Neural crest cell (in vitro differentiated cells): ENCODE data around the gene PGAM5. TPM values are rescaled to one million over a fixed set of nuclear protein-coding genes. Genes with fewer than 3 reads are reported as not detected.
"Not testable (repeated sequence)": the region's sequence is repeated elsewhere in the genome, so short reads cannot be mapped to it uniquely, and the experiment has no call there.

Experiments used
- DNase-seq: peaks from one replicate; pipeline ENCODE4 v3.0.0; 2021; ENCODE audit warnings: low read depth, mixed read lengths, low spot score
- H3K27ac Mint-ChIP-seq: one replicate; pipeline ENCODE4 v1.8.0; 2021; ENCODE audit warnings: mild to moderate bottlenecking, mixed read lengths; ENCODE audit not compliant: unreplicated experiment
- H3K27me3 Mint-ChIP-seq: 2 replicates; pipeline ENCODE4 v1.8.0; 2021; ENCODE audit warnings: low read depth, mild to moderate bottlenecking, mixed read lengths
- H3K36me3 Mint-ChIP-seq: 2 replicates; pipeline ENCODE4 v1.8.0; 2021; ENCODE audit warnings: low read depth, mild to moderate bottlenecking, mixed read lengths
- H3K4me1 Mint-ChIP-seq: 2 replicates; pipeline ENCODE4 v1.8.0; 2021; ENCODE audit warnings: mixed read lengths
- H3K4me3 Mint-ChIP-seq: one replicate; pipeline ENCODE4 v1.8.0; 2021; ENCODE audit warnings: mild to moderate bottlenecking, mixed read lengths
- H3K9me3 Mint-ChIP-seq: 2 replicates; pipeline ENCODE4 v1.8.0; 2021; ENCODE audit warnings: mixed read lengths
- total RNA-seq: library from RNA; stranded (reverse); gene quantifications from 2 replicates; pipeline ENCODE4 v1.2.1, GENCODE V29; 2021
- TF ChIP-seq, protein P1 (sequence below): fragments of 200-600 bp; sonication (generic); conservative IDR thresholded peaks from 2 replicates; pipeline ENCODE4 v1.5.0; 2021; ENCODE audit warnings: antibody characterized with exemption, mild to moderate bottlenecking

The PGAM5 gene
- total RNA-seq, 1 donor from 2014 or later = 61.5 TPM

DNA sequence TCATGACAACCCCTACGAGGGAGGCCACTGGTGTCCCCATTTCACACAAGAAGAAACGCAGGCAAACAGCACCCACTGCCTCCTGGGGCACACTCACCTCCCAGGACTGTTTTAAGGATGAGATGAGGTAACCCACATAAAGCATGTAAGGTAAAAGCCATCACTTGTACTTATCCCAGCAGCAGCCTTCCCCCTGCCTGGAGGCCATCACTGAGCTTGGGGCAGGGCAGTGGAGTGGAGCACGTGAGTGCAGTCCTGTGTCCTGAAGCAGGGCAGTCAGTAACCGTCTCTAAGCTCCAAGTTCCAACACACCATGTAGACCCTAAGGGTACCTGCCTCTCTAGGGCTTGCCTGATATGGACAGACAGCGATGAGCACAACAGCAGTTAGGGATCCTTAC is 25.2 kb upstream of the PGAM5 start:
- no peak for DNase-seq
- Mint-ChIP-seq H3K27ac (peak overlapping the region; percentile 86), H3K36me3 (peaks cover 24% of the 10 kb centered on the region), H3K9me3 (peaks cover 6% of the 10 kb centered on the region), H3K4me3 (peak overlapping the region; percentile 90), H3K27me3 (peaks cover 6% of the 10 kb centered on the region), H3K4me1 (peaks cover 24% of the 10 kb centered on the region)
- TF ChIP-seq, protein P1, sequence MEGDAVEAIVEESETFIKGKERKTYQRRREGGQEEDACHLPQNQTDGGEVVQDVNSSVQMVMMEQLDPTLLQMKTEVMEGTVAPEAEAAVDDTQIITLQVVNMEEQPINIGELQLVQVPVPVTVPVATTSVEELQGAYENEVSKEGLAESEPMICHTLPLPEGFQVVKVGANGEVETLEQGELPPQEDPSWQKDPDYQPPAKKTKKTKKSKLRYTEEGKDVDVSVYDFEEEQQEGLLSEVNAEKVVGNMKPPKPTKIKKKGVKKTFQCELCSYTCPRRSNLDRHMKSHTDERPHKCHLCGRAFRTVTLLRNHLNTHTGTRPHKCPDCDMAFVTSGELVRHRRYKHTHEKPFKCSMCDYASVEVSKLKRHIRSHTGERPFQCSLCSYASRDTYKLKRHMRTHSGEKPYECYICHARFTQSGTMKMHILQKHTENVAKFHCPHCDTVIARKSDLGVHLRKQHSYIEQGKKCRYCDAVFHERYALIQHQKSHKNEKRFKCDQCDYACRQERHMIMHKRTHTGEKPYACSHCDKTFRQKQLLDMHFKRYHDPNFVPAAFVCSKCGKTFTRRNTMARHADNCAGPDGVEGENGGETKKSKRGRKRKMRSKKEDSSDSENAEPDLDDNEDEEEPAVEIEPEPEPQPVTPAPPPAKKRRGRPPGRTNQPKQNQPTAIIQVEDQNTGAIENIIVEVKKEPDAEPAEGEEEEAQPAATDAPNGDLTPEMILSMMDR = no peak

DNA sequence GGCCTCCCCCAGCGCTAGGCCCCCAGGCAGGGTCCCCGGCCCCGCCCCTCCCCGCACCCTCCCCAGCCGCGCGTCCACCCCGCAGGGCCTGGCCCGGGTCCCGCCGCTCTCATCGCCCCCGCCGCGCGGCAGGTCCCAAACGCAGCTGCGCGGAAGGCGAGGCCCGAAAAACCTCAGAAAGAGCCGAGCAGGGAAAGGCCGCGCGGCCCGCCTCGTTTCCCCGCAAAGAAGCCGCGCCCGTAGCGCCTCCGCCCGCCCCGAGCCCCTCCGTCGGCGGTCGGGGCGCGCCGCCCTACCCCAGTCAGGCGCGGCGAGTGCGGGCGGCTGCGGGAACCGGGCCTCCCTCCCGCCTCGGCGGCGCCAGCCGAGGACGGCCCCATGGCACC is 23.8 kb upstream of the PGAM5 start:
- Mint-ChIP-seq H3K9me3 (peaks cover 6% of the 10 kb centered on the region), H3K4me3 (peak overlapping the region; percentile 90), H3K27ac (no peak overlapping the region), H3K4me1 (peaks cover 24% of the 10 kb centered on the region), H3K27me3 (peaks cover 6% of the 10 kb centered on the region), H3K36me3 (peaks cover 27% of the 10 kb centered on the region)
- TF ChIP-seq, protein P1 = no peak
- DNase-seq = no peak

DNA sequence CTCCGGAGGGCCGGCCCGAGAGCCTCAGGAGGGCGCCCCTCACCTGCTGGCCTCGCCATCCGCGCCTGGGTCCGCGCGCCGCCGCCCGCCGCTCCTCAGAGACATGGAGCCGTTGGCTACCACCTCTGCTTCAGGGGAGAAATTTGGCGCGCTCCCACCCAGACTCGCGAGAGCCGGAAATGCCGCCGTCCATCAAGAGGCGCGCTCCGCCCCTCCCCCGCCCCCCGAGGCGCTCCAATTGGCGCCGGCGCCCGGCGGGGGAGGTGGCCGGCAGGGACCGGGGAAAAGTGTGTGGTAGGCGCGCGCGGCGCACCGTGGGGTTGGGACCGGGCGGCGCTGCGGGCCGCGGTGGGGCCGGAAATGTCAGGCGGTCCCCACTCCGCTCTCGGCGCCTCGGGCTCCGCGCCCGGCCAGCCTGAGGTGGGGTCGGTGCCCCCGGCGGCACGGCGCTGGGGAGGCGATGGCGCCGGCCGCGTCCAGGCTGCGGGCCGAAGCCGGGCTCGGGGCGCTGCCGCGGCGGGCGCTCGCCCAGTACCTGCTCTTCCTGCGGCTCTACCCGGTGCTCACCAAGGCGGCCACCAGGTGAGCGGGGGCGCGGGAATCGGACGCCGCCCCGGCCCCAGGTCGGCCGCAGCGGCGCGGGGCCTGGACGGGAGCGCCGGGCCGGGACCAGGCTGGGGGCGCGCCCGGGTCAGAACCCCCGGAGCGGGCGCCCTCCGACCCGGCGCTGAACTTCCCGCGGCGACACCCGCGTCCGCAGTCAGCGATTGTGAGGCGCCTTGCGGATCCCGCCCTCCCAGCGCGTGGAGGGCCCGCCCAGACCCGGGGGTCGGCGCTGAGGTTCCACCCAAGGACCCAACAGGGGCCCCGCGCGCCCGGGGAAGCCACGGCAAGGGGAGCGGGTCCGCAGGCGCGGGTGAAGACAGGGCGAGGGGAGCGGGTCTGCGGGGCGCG is 23.2 kb upstream of the PGAM5 start, which contains the start of the genes POLE and PXMP2:
Gene POLE (minus strand): TSS at position 132 of the 954 bp plus-strand sequence. CDS start 27 bp downstream, at position 105.
Gene PXMP2 (plus strand): TSS at position 377 of the 954 bp plus-strand sequence. CDS start 84 bp downstream, at position 461.
- peaks cover 24% of the 10 kb centered on the region for H3K4me1 Mint-ChIP-seq
- TF ChIP-seq, protein P1 = no peak
- DNase-seq = peak; percentile 93
- peaks cover 6% of the 10 kb centered on the region for H3K27me3 Mint-ChIP-seq
- H3K36me3 Mint-ChIP-seq = peaks cover 28% of the 10 kb centered on the region
- H3K4me3 Mint-ChIP-seq = peak within 1 kb of the TSS; percentile 90
- H3K27ac Mint-ChIP-seq = no peak within 1 kb of the TSS
- peaks cover 6% of the 10 kb centered on the region for H3K9me3 Mint-ChIP-seq

DNA sequence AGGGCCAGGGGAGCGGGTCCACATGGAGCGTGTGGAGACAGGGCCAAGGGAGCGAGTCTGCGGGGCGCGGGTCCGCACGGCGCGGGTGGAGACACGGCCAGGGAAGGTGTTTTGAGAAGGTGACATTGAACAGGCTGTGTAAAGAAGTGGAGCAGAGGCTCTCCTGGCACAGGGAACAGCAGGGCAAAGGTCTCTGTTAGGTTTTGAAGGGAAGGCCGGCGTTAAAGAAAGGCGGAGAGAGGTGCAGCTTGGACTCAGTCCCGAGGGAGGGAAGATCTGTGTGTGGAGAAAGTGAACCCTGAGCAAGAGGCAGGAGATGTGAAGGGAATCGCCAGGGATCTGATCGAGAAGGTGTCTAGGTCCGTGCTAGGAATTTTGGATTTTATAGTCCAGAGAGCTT is 21.4 kb upstream of the PGAM5 start:
- Mint-ChIP-seq H3K4me1 (peaks cover 24% of the 10 kb centered on the region), H3K9me3 (no peaks in the 10 kb centered on the region), H3K4me3 (peak overlapping the region; percentile 75), H3K27me3 (peaks cover 6% of the 10 kb centered on the region), H3K36me3 (peaks cover 20% of the 10 kb centered on the region), H3K27ac (no peak overlapping the region)
- TF ChIP-seq, protein P1 = no peak
- no peak for DNase-seq

DNA sequence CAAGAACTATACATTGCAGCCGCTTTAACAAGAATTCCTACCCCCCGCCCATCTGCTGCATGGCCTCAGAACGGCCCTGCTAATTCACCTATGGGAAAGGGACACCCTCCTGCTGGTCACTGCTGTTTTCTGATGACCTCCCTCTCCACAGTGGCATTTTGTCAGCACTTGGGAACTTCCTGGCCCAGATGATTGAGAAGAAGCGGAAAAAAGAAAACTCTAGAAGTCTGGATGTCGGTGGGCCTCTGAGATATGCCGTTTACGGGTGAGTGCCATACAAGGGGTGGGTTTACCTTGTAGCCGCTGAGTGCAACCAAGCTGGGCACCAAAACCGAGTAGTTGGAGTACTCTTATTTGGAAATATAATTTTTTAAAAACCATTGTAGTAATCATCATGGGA is 20.5 kb upstream of the PGAM5 start:
- H3K27me3 Mint-ChIP-seq = peaks cover 6% of the 10 kb centered on the region
- TF ChIP-seq, protein P1 = no peak
- DNase-seq = no peak
- peaks cover 22% of the 10 kb centered on the region for H3K4me1 Mint-ChIP-seq
- peak overlapping the region; percentile 75 for H3K4me3 Mint-ChIP-seq
- peaks cover 20% of the 10 kb centered on the region for H3K36me3 Mint-ChIP-seq
- H3K9me3 Mint-ChIP-seq = no peaks in the 10 kb centered on the region
- peak overlapping the region; percentile 8 for H3K27ac Mint-ChIP-seq

DNA sequence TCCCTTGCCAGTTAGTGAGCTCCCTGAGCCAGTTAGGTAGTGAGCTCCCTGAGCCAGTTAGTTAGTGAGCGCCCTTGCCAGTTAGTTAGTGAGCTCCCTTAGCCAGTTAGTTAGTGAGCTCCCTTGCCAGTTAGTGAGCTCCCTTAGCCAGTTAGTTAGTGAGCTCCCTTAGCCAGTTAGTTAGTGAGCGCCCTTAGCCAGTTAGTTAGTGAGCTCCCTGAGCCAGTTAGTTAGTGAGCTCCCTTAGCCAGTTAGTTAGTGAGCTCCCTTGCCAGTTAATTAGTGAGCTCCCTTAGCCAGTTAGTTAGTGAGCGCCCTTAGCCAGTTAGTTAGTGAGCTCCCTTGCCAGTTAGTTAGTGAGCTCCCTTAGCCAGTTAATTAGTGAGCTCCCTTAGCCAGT is 18.6 kb upstream of the PGAM5 start:
- peaks cover 23% of the 10 kb centered on the region for H3K36me3 Mint-ChIP-seq
- H3K27ac Mint-ChIP-seq, H3K27me3 Mint-ChIP-seq, H3K9me3 Mint-ChIP-seq, DNase-seq: not testable (repeated sequence)
- peaks cover 11% of the 10 kb centered on the region for H3K4me1 Mint-ChIP-seq
- H3K4me3 Mint-ChIP-seq = peak overlapping the region; percentile 56

DNA sequence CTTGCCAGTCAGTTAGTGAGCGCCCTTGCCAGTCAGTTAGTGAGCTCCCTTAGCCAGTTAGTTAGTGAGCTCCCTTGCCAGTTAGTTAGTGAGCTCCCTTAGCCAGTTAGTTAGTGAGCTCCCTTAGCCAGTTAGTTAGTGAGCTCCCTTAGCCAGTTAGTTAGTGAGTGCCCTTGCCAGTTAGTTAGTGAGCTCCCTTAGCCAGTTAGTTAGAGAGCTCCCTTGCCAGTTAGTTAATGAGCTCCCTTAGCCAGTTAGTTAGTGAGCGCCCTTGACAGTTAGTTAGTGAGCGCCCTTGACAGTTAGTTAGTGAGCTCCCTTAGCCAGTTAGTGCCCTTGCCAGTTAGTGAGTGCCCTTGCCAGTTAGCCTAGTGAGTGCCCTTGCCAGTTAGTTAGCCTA is 15.8 kb upstream of the PGAM5 start:
- H3K27me3 Mint-ChIP-seq, DNase-seq, H3K9me3 Mint-ChIP-seq, H3K27ac Mint-ChIP-seq, H3K4me1 Mint-ChIP-seq: not testable (repeated sequence)
- Mint-ChIP-seq H3K4me3 (peak overlapping the region; percentile 42), H3K36me3 (peaks cover 23% of the 10 kb centered on the region)
